HL-60 (cell line): ENCODE measurements around the gene F13B.

Experiments
- DNase-seq, 2 experiments: peaks; one replicate each; pipeline ENCODE4 v3.0.0-alpha.2; 2010 to 2020; ENCODE audit warnings: low read depth in 1 of 2, low spot score in 1 of 2
- H3K27ac ChIP-seq: fragments of 250-450 bp; sonication (Bioruptor Pico); replicated peaks from 2 replicates; pipeline ENCODE4 v1.5.1; 2020; ENCODE audit warnings: mild to moderate bottlenecking, moderate library complexity
- H3K27me3 ChIP-seq: fragments of 250-450 bp; sonication (Bioruptor Pico); 2 replicates; pipeline ENCODE4 v1.5.1; 2021; ENCODE audit warnings: mild to moderate bottlenecking, moderate library complexity; ENCODE audit not compliant: insufficient read depth, poor library complexity, severe bottlenecking
- H3K4me3 ChIP-seq: replicated peaks from 2 replicates; pipeline ENCODE4 v1.5.1; 2011; ENCODE audit warnings: mild to moderate bottlenecking, control low read depth, low read length; ENCODE audit not compliant: insufficient read depth
- CTCF ChIP-seq: IDR thresholded peaks from one replicate; pipeline ENCODE4 v1.5.1; 2011; ENCODE audit warnings: low read length, control low read depth, inconsistent platforms; ENCODE audit not compliant: insufficient read depth
- GABPA ChIP-seq: IDR thresholded peaks from 2 replicates; pipeline ENCODE4 v1.6.1; 2012; ENCODE audit warnings: low read depth
- POLR2AphosphoS5 ChIP-seq: IDR thresholded peaks from 2 replicates; pipeline ENCODE4 v1.6.1; 2012; ENCODE audit warnings: low read depth
- REST ChIP-seq: IDR thresholded peaks from 2 replicates; pipeline ENCODE4 v1.6.1; 2012; ENCODE audit warnings: low read depth; ENCODE audit not compliant: insufficient replicate concordance
- SPI1 ChIP-seq: IDR thresholded peaks from 2 replicates; pipeline ENCODE4 v1.6.1; 2012; ENCODE audit warnings: low read depth, mild to moderate bottlenecking, borderline replicate concordance

F13B gene

GRCh38 chr1:197083474-197083873, 16.4 kb upstream of the F13B start:
- TF ChIP-seq CTCF (no peak), GABPA (no peak), SPI1 (no peak), REST (no peak), POLR2AphosphoS5 (no peak)
- no peak for DNase-seq
- no peak overlapping the region for H3K4me3 ChIP-seq
- no peak overlapping the region for H3K27ac ChIP-seq
- H3K27me3 ChIP-seq = no peaks in the 10 kb centered on the region

- Histone ChIP-seq H3K4me3 (no peak overlapping the region), H3K27me3 (no peaks in the 10 kb centered on the region), H3K27ac (no peak overlapping the region)
- TF ChIP-seq SPI1 (no peak), POLR2AphosphoS5 (no peak), GABPA (no peak), REST (no peak), CTCF (no peak)
- DNase-seq = no peak
These were observed 14.2 kb upstream of the F13B start for GRCh38 chr1:197081117-197081753.

GRCh38 chr1:197080323-197080722, 13.3 kb upstream of the F13B start:
- Histone ChIP-seq H3K4me3 (no peak overlapping the region), H3K27ac (no peak overlapping the region), H3K27me3 (no peaks in the 10 kb centered on the region)
- DNase-seq = no peak
- TF ChIP-seq POLR2AphosphoS5 (no peak), REST (no peak), GABPA (no peak), SPI1 (no peak)
